ENCODE measurements around the gene DNAAF1. TPM values are rescaled to one million over a fixed set of nuclear protein-coding genes. Genes with fewer than 3 reads are reported as not detected.

DNAAF1 gene
- total and polyA plus RNA-seq, 2 experiments from 2014 or later, result not detected

GRCh38 chr16:84156342-84156784 is 11.3 kb downstream of the DNAAF1 start:
- WGBS, 2 experiments (ENCODE audit: low coverage in 1 of 2, low lambda C conversion rate in 2 of 2, missing lambda C conversion rate in 2 of 2), result 22 to 24% methylated on average over 5 of the region's 5 CpGs
- H3K79me2 ChIP-seq (ENCODE audit: insufficient read depth), result no peaks in the 10 kb centered on the region
- H3K27ac ChIP-seq, result no peak overlapping the region
- H3F3A ChIP-seq (ENCODE audit: insufficient read depth), result no peaks in the 10 kb centered on the region
- in situ Hi-C loops (cut with MboI), result no loop called here
- H3K9ac ChIP-seq, result no peak overlapping the region
- H3K9me3 ChIP-seq (ENCODE audit: low read depth), result no peaks in the 10 kb centered on the region
- H3K4me3 ChIP-seq, result no peak overlapping the region
- no peaks in the 10 kb centered on the region for H4K20me1 ChIP-seq (ENCODE audit: insufficient read depth)
- H3K27me3 ChIP-seq (replicated peaks; ENCODE audit: insufficient read depth), result peaks cover 21% of the 10 kb centered on the region
- no peaks in the 10 kb centered on the region for H3K36me3 ChIP-seq (ENCODE audit: low read depth)
- no peak for TF ChIP-seq EZH2phosphoT487 (IDR thresholded peaks at IDR 0.05; ENCODE audit: insufficient read depth, low read depth)
- TF ChIP-seq EZH2 (IDR thresholded peaks at IDR 0.05; ENCODE audit: insufficient read depth, poor library complexity, severe bottlenecking), result no peak
- H2AFZ ChIP-seq, result no peak overlapping the region
- DNase-seq, result peak; percentile 42
- no peaks in the 10 kb centered on the region for H3K9me2 ChIP-seq (ENCODE audit: insufficient read depth)
- H3K4me2 ChIP-seq (ENCODE audit: unreplicated experiment), result no peak overlapping the region
- no peaks in the 10 kb centered on the region for H3K4me1 ChIP-seq (ENCODE audit: insufficient read depth)

GRCh38 chr16:84159007-84159406 is 13.9 kb downstream of the DNAAF1 start:
- no peak overlapping the region for H3K9ac ChIP-seq
- WGBS, 2 experiments (ENCODE audit: low coverage in 1 of 2, low lambda C conversion rate in 2 of 2, missing lambda C conversion rate in 2 of 2), result 15 to 22% methylated on average over 9 of the region's 9 CpGs
- no peaks in the 10 kb centered on the region for H3K36me3 ChIP-seq (ENCODE audit: low read depth)
- TF ChIP-seq EZH2phosphoT487 (IDR thresholded peaks at IDR 0.05; ENCODE audit: insufficient read depth, low read depth), result no peak
- no peak for TF ChIP-seq EZH2 (IDR thresholded peaks at IDR 0.05; ENCODE audit: insufficient read depth, poor library complexity, severe bottlenecking)
- H3K4me2 ChIP-seq (ENCODE audit: unreplicated experiment), result no peak overlapping the region
- no peaks in the 10 kb centered on the region for H3F3A ChIP-seq (ENCODE audit: insufficient read depth)
- peaks cover 25% of the 10 kb centered on the region for H3K27me3 ChIP-seq (replicated peaks; ENCODE audit: insufficient read depth)
- no peaks in the 10 kb centered on the region for H4K20me1 ChIP-seq (ENCODE audit: insufficient read depth)
- no peak overlapping the region for H3K27ac ChIP-seq
- H3K4me1 ChIP-seq (ENCODE audit: insufficient read depth), result no peaks in the 10 kb centered on the region
- H2AFZ ChIP-seq, result no peak overlapping the region
- no peak overlapping the region for H3K4me3 ChIP-seq
- in situ Hi-C loops (cut with MboI), result no loop called here
- H3K9me2 ChIP-seq (ENCODE audit: insufficient read depth), result no peaks in the 10 kb centered on the region
- peak; percentile 11 for DNase-seq
- H3K9me3 ChIP-seq (ENCODE audit: low read depth), result no peaks in the 10 kb centered on the region
- no peaks in the 10 kb centered on the region for H3K79me2 ChIP-seq (ENCODE audit: insufficient read depth)

GRCh38 chr16:84159800-84160199 is 14.7 kb downstream of the DNAAF1 start:
- no peak overlapping the region for H3K4me2 ChIP-seq (ENCODE audit: unreplicated experiment)
- peaks cover 32% of the 10 kb centered on the region for H3K27me3 ChIP-seq (replicated peaks; ENCODE audit: insufficient read depth)
- H3K4me3 ChIP-seq, result no peak overlapping the region
- H4K20me1 ChIP-seq (ENCODE audit: insufficient read depth), result no peaks in the 10 kb centered on the region
- H3F3A ChIP-seq (ENCODE audit: insufficient read depth), result no peaks in the 10 kb centered on the region
- TF ChIP-seq EZH2 (IDR thresholded peaks at IDR 0.05; ENCODE audit: insufficient read depth, poor library complexity, severe bottlenecking), result no peak
- no peak overlapping the region for H3K27ac ChIP-seq
- no peaks in the 10 kb centered on the region for H3K36me3 ChIP-seq (ENCODE audit: low read depth)
- H3K4me1 ChIP-seq (ENCODE audit: insufficient read depth), result no peaks in the 10 kb centered on the region
- H3K9me2 ChIP-seq (ENCODE audit: insufficient read depth), result no peaks in the 10 kb centered on the region
- H3K9ac ChIP-seq, result no peak overlapping the region
- H2AFZ ChIP-seq, result no peak overlapping the region
- no peak for DNase-seq
- H3K9me3 ChIP-seq (ENCODE audit: low read depth), result no peaks in the 10 kb centered on the region
- H3K79me2 ChIP-seq (ENCODE audit: insufficient read depth), result no peaks in the 10 kb centered on the region
- 37 to 44% methylated on average over 1 of the region's 1 CpG for WGBS, 2 experiments (ENCODE audit: low coverage in 1 of 2, low lambda C conversion rate in 2 of 2, missing lambda C conversion rate in 2 of 2)
- in situ Hi-C loops (cut with MboI), result no loop called here

GRCh38 chr16:84161037-84161436 is 15.9 kb downstream of the DNAAF1 start:
- Histone ChIP-seq H3K4me2 (ENCODE audit: unreplicated experiment) (no peak overlapping the region), H4K20me1 (ENCODE audit: insufficient read depth) (no peaks in the 10 kb centered on the region), H3K27me3 (replicated peaks; ENCODE audit: insufficient read depth) (peaks cover 40% of the 10 kb centered on the region), H3F3A (ENCODE audit: insufficient read depth) (no peaks in the 10 kb centered on the region), H3K9ac (no peak overlapping the region), H3K9me3 (ENCODE audit: low read depth) (no peaks in the 10 kb centered on the region), H3K9me2 (ENCODE audit: insufficient read depth) (no peaks in the 10 kb centered on the region), H3K27ac (no peak overlapping the region), H3K36me3 (ENCODE audit: low read depth) (no peaks in the 10 kb centered on the region), H2AFZ (no peak overlapping the region), H3K4me3 (no peak overlapping the region), H3K4me1 (ENCODE audit: insufficient read depth) (no peaks in the 10 kb centered on the region), H3K79me2 (ENCODE audit: insufficient read depth) (no peaks in the 10 kb centered on the region)
- TF ChIP-seq EZH2phosphoT487 (IDR thresholded peaks at IDR 0.05; ENCODE audit: insufficient read depth, low read depth), result no peak
- no peak for TF ChIP-seq EZH2 (IDR thresholded peaks at IDR 0.05; ENCODE audit: insufficient read depth, poor library complexity, severe bottlenecking)
- 61 to 66% methylated on average over 10 of the region's 10 CpGs for whole genome bisulfite sequencing, 2 experiments (ENCODE audit: low coverage in 1 of 2, low lambda C conversion rate in 2 of 2, missing lambda C conversion rate in 2 of 2)
- in situ Hi-C loops (cut with MboI), result no loop called here
- DNase-seq, result no peak

GRCh38 chr16:84161801-84162200 is 16.7 kb downstream of the DNAAF1 start:
- no peaks in the 10 kb centered on the region for H4K20me1 ChIP-seq (ENCODE audit: insufficient read depth)
- H2AFZ ChIP-seq, result no peak overlapping the region
- no peak for TF ChIP-seq EZH2phosphoT487 (IDR thresholded peaks at IDR 0.05; ENCODE audit: insufficient read depth, low read depth)
- no peak for TF ChIP-seq EZH2 (IDR thresholded peaks at IDR 0.05; ENCODE audit: insufficient read depth, poor library complexity, severe bottlenecking)
- H3K4me2 ChIP-seq (ENCODE audit: unreplicated experiment), result no peak overlapping the region
- H3K27ac ChIP-seq, result no peak overlapping the region
- no peaks in the 10 kb centered on the region for H3K4me1 ChIP-seq (ENCODE audit: insufficient read depth)
- DNase-seq, result no peak
- H3K9me3 ChIP-seq (ENCODE audit: low read depth), result no peaks in the 10 kb centered on the region
- no peaks in the 10 kb centered on the region for H3K36me3 ChIP-seq (ENCODE audit: low read depth)
- in situ Hi-C loops (cut with MboI), result no loop called here
- no peaks in the 10 kb centered on the region for H3K9me2 ChIP-seq (ENCODE audit: insufficient read depth)
- no peak overlapping the region for H3K4me3 ChIP-seq
- H3K9ac ChIP-seq, result no peak overlapping the region
- H3K27me3 ChIP-seq (replicated peaks; ENCODE audit: insufficient read depth), result peaks cover 44% of the 10 kb centered on the region
- no peaks in the 10 kb centered on the region for H3K79me2 ChIP-seq (ENCODE audit: insufficient read depth)
- no peaks in the 10 kb centered on the region for H3F3A ChIP-seq (ENCODE audit: insufficient read depth)
- 48 to 51% methylated on average over 3 of the region's 3 CpGs for WGBS, 2 experiments (ENCODE audit: low coverage in 1 of 2, low lambda C conversion rate in 2 of 2, missing lambda C conversion rate in 2 of 2)

All from GM23248 (cell line).